ENCODE data around the gene PSME2.

The PSME2 gene

DNA sequence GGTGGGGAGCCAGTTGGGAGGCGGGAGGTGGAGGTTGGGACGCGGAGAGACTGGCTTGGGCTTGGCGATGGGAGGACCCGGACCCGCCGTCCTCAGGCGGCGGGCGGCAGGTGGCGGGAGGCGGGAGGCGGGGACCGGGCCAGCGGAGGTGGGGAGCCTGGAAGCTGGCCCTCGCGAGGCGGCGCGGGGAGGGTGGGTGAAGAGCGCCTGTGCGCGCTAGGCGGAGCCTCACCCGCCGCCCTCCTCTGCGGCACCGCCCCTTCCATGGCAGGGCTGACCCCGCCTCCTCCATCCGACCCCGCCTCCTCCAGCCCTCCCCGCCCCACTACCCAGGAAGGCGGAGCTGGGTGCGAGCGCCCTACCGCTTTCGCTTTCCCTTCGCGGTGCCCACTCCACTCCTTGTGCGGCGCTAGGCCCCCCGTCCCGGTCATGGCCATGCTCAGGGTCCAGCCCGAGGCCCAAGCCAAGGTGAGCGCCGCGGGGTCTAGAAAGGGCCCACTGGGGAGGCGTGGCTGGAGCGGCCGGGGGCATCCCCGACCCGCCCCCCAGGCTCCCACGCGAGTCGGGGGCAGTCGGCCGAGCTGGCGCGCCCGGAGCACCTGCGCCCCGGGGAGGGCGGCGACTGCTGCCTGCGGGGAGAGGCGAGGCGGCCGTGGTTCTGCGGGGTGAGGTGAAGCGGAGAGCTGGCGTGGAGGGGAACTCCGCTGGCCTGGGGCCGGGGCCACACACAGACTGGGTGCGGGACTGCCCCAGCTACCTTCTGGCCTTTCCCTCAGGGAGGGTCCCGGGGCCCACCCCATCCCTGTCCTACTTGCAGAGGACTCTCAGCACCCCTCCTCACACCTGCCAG, 10.4 kb downstream of the PSME2 start, which contains the start of gene PSME1:
Gene PSME1 (plus strand): TSS at position 361 of the 850 bp plus-strand sequence. CDS start 69 bp downstream, at position 430.
- peak; percentile 95 for DNase-seq (ENCODE audit: low spot score)

DNA sequence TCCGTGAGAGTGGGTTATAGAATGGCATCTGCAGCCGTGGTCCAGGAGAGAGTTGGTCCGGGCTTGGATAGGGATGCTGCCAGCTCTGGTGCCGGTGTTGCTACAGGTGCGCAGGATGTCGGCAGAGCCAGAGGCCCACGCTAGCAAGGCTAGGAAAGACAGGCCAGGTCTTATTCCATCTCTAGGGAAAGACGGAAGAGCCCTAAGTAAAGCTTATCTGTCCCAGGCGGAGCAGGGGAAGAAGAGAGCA, 10.9 kb downstream of the PSME2 start:
- DNase-seq (ENCODE audit: low spot score): no peak

DNA sequence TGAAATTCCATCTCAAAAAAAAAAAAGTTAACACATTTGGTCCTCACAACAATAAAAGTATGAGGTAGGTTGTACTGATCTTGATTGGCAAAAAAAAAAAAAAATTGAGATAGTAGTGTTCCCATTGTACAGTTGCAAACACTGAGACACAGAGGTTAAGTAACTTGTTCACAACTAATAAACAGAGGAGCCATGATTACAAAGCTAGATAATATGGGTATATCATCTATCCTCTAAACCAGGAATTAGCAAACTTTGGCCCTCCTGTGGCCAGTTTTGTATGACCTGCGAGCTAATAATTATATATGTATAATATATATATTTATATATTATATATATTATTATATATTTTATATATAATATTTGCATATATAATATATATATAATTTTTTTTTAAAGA, 12.7 kb downstream of the PSME2 start:
- DNase-seq (ENCODE audit: low spot score): peak; percentile 45

DNA sequence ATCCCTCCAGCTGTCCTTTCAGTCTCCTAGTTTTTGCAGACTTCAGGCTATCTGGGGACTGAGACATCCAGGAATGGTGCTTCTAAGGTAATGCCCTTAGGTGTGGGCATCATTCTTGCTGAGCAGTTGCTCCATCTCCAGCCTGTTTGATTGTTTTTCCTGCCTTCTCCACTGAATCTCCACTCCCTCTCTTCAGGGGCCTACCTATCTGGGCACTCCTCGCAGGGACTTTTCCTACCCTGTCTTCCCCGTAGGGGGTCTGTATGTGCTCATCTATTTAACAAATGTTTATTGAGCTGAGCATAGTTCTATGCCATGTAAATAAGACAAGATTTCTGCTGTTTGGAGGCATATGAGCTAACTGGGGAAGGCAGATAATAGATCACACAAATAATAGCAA, 13.4 kb downstream of the PSME2 start:
- DNase-seq (ENCODE audit: low spot score): no peak

DNA sequence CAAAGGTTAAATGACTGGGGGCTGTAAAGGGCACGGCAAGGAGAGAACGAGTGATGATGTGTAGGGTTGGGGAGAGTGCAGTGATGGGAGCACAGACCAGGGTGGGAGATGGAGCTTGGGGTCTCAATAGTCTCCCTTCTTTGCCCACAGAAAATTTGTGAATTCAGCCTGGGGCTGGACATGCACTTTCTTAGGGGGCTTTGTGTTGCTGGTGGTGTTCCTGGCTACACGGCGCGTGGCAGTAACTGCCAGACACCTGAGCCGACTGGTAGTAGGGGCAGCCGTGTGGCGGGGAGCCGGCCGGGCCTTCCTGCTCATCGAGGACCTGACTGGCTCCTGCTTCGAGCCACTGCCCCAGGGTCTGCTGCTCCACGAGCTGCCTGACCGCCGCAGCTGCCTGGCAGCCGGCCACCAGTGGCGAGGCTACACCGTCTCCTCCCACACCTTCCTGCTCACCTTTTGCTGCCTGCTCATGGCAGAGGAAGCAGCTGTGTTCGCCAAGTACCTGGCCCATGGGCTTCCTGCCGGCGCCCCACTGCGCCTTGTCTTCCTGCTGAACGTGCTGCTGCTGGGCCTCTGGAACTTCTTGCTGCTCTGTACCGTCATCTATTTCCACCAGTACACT, 14.2 kb downstream of the PSME2 start:
- no peak for DNase-seq (ENCODE audit: low spot score)

DNA sequence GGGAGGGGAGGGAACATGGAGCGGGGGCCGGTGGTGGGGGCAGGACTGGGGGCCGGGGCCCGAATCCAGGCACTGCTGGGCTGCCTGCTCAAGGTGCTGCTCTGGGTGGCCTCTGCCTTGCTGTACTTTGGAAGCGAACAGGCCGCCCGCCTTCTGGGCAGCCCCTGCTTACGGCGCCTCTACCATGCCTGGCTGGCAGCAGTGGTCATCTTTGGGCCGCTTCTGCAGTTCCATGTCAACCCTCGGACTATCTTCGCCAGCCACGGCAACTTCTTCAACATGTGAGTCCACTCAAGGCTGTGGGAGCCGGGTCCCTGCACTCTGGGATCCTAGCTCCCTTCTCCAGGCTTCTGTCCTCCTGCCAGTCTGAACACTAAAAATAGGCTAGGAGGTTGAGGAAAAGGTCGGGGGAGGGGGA, 14.9 kb downstream of the PSME2 start:
- DNase-seq (ENCODE audit: low spot score): no peak

DNA sequence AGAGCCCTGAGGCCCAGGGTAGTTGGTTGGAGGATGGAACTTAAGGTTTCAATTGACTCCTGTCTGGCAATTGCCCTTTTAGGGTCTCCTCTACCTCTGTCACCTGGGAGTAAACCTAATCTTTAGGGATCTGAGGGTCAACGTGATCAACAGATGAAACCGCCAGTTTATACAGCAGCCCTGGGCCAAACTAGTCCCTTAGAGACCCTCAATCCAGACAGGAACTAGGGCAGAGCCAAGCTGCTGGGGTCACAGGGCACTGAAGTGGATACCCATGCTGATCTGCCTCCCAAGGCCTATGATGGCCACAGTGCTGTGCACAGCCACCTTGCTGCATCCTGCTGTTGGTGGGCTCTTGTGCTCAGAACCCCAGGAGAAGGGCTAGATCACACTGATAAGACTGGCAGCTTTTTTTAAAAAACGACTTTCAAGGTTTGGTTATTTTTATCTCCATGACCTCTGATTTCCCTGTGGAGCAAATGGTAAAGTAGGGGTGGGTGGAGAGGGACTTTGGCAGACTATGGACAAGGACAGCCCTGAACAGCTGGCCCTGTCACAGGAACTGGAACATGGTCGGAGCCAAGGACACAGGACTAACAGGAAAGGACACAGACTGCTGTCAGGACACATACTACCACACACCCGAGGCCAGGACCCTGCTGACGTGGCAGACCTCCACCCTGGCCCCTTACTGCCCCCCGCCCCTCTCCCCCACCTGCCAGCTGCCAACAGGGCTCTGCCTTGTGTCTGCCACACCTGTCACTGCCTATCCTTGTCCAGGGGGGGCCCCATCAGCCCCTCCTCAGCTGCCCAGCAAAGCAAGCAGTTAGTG, 15.5 kb downstream of the PSME2 start:
- DNase-seq (ENCODE audit: low spot score): no peak

DNA sequence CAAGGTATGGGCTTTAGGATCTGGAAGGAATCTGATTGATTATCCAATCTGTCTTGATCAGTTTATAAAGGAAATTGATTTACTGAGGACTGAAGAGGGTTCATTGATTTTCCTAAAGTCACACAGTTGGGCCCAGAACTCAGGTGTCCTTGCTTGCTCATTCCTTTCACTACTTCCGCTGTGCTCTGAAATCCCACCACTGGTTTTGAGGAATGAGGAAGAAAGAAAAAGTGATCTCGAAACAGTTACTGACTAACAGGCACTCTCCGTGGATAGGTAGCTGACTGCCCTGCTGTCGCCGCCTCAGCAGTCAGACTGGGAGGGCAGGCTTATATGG, 16.1 kb downstream of the PSME2 start, which contains the start of gene FITM1:
Gene FITM1 (plus strand): TSS at position 280 of the 337 bp plus-strand sequence. CDS start 905 bp downstream, outside the sequence.
- no peak for DNase-seq (ENCODE audit: low spot score)

DNA sequence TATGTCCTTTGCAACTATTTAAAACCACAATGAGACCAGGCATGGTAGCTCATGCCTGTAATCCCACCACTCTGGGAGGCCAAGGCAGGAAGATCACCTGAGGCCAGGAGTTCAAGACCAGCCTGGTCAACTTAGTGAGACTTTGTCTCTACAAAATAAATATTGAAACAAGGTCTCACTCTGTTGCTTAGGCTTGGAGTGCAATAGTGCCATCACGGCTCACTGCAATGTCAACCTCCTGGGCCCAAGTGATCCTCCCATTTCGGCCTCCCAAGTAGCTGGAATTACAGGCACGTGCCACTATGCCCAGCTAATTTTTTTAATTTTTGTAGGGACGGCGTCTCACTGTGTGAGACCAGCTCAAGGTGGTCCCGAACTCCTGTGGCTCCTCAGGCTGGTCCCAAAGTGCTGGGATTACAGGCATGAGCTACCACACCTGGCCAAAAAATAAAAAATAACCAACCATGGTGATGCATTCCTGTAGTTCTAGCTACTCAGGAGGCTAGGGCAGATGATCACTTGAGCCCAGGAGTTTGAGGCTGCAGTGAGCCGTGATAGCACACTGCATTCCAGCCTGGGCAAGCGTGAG, 16.9 kb downstream of the PSME2 start:
- DNase-seq (ENCODE audit: low spot score): no peak

DNA sequence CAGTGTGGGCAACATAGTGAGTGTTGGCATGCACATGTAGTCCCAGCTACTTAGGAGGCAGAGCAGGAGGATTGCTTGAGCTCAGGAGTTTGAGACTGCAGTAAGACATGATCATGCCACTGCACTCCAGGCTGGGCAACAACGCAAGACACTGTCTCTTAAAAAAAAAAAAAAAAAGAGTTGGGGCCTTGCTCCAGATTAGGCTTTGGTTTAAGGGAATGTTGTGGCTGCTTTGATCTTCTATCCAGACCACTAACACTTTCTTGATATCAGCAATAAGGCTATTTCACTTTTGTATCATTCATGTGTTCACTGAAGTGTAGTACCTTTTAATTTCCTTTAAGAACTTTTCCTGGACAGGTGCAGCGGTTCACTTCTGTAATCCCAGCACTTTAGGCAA, 18.7 kb downstream of the PSME2 start:
- DNase-seq (ENCODE audit: low spot score): no peak

DNA sequence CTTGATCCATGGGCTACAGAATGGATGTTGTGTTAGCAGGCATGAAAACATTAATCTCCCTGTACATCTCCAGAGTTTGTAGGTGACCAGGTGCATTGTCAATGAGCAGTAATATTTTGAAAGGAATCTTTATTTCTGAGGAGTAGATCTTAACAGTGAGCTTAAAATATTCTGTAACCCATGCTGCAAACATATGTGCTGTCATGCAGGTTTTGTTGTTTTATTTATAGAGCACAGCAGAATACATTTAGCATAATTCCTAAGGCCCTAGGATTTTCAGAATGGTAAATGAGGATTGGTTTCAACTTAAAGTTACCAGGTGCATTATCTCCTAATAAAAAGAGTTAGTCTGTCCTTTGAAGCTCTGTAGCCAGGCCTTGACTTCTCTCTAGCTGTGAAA, 19.5 kb downstream of the PSME2 start:
- DNase-seq (ENCODE audit: low spot score): no peak

DNA sequence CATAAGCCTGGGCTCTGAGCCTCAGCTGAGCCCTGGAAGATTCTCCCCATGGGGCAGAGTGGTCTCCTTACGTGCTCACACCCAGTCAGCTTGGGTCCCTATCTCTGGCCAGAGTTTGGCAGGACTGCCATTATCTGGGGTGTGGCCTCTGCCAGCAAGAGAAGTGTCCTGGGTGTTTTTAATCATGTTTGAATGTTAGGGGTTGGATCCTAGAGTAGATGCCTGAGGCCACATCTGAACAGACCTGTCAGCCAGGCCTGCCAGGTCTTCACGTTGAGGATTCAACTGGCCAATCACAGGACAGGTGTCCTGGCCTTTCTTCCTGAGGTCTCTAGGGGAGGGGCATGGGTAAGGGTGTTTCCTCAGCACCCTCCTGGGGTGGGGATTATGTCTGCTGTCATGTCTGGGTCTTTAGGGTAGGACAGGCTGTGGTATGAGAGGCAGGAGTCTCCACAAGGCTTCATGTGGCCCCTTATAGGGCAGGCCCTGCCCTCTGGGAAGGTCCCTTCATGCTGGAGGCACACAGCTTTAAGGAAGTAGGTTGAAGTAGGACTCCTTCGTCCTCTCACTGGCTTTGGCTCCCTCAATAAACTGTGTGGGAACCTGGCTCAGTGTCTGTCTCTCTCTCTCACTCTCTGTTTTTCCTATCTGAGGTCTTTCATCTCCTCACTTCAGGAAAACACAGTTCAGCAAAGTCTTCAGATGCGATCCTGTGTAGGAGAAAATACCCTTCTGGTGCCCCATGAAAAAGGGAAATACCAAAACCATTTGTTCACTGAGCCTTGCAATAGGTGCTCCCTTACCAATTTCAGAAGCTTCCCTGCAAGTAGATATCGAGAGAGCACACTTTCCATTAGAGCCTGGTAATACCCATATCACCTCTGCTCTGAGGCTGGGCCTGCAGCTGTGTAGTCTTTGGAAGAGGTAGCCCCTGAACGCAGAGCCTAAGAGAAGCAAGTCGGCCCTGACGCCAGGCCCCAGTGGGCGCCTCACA, 22.7 kb downstream of the PSME2 start:
- peak; percentile 93 for DNase-seq (ENCODE audit: low spot score)

DNA sequence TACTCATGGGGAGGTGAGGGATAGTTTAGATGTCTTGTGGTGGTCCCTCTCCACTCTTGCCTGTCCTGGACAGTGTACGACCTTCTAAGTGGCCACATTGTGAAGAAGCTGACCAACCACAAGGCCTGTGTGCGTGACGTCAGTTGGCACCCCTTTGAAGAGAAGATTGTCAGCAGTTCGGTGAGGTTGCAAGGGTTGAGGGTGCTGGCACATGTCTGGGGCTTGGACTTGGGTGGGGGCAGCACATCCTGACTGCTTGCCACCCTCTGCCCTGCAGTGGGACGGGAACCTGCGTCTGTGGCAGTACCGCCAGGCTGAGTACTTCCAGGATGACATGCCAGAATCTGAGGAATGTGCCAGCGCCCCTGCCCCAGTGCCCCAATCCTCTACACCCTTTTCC, 23.5 kb downstream of the PSME2 start:
- peak; percentile 69 for DNase-seq (ENCODE audit: low spot score)

DNA sequence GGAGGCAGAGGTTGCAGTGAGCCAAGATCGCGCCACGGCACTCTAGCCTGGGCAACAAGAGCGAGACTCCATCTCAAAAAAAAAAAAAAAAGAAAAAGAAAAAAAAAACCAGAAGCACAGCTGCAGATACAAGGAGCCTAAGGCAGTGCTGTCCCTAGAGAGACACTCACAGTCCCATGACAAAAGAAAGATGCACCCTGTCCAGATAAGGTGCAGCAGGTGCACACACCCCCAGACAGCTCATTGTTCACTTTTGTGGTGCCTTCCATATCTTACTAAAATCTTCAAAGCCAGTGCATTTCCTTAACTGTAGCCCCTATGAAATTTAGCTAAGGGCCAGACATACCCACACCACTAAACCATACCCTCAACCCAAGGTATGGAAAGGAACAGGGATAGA, 24.0 kb downstream of the PSME2 start:
- peak; percentile 23 for DNase-seq (ENCODE audit: low spot score)

DNA sequence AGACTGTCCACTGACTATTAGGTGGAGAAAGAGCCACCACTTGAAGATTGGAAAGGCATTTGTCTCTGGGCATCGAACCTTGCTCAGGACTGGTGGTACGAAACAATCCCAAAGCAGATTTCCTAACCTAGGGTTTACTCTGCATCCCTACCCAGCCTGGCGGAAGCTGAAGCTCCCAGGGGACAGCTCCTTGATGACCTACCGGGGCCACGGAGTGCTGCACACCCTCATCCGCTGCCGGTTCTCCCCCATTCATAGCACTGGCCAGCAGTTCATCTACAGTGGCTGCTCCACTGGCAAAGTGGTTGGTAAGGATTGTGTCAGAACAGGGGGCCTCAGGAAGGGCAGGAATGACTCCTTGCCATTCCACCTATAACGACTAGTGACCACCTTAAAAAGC, 25.2 kb downstream of the PSME2 start:
- DNase-seq (ENCODE audit: low spot score): no peak

DNA sequence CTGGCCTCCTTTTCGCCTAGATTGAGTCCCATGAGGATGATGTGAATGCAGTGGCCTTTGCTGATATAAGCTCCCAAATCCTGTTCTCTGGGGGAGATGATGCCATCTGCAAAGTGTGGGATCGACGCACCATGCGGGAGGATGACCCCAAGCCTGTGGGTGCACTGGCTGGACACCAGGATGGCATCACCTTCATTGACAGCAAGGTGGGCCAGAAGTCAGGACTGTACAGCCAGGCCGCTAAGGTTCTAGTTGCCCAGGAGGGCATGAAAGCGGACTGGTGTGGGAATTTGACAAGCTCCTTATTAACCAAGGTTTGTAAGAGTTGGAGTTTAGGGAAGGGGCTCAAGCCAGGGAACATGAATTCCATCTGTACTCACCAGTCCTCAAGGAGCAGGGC, 26.7 kb downstream of the PSME2 start:
- DNase-seq (ENCODE audit: low spot score): no peak

DNA sequence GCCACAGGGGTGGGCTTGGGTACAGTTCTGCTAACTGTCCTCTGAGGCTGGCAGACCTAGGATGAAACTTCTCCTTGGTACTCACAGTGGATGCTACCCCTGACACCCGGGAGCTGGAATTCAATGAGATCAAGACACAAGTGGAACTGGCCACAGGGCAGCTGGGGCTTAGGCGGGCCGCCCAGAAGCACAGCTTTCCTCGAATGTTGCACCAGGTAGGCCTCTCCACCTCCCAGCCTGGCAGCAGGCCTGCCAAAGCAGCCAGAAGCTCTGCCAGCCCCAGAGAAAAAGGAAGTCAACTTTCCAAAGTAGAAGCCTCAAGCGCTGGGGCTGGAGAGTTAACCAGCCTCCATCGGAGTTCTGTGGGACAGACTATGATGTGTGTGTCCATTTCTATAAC, 29.2 kb downstream of the PSME2 start:
- no peak for DNase-seq (ENCODE audit: low spot score)

DNA sequence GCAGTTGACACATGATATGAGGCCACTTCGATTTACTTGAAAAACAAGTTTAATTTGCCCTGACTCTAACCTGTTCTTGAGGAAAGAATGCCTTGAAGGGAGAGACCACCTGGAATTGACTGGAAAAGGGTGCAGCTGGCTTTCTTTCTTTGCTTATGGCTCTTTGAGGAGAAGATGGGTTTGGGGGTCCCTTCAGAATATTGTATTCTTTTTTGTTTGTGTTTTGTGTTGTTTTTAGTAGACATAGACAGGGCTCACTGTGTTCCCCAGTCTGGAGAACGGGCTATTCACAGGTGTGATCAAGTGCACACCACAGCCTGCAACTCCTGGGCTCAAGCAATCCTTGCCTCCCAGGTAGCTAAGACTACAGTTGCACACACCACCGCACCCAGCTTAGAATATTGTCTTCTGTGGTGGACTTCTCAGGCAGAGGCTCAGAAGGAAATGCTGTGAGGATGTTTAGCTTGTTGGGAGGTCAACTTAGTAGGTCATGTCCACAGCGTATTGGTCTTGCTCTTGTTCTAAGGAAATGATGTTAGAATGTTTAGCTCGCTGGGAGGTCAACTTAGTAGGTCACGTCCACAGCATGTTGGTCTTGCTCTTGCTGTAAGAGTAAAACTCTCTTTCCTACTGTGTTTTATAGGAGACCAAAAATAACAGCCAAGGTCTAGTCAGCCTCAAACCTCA, 30.1 kb downstream of the PSME2 start:
- no peak for DNase-seq (ENCODE audit: low spot score)

DNA sequence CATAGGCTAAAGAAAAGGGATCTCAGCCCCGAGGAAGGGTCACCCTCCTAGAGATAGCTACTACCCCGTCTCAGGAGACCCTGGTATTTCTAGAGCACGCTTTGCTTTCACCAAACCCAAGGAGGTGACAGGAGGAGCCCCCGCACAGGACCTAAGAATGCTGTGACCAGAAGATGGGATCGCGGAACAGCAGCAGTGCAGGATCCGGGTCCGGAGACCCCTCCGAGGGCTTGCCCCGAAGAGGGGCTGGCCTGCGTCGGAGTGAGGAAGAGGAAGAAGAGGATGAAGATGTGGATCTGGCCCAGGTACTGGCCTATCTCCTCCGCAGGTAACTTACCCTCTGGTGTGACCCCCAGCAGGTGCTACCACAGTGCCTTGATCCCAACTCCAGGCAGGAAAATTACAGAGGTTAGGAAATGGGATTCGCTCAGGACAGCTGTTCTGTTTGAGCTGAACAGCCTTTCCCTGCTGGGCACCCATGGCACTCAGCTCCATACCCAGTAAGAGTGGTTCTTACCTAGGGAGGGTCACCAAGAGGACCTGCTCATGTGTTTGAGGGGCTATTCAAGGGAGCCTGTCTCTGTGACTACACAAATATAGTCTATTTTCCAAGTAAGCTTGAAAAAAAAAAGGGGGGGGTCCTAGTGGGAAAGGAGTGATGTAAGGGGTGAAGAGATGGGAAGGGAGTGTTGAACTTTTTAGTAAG, 30.8 kb downstream of the PSME2 start:
- no peak for DNase-seq (ENCODE audit: low spot score)
